NCI-H2029 (cell line): ENCODE measurements around the gene IL1RL2.

Experiments
- DNase-seq: peaks from one replicate; lab custom pipeline; 2025; lab: John Stamatoyannopoulos, UW

Gene IL1RL2

GRCh38 chr2:102194609-102195268 is 7.9 kb downstream of the IL1RL2 start:
- no peak for DNase-seq

GRCh38 chr2:102197389-102198137 is 10.7 kb downstream of the IL1RL2 start:
- no peak for DNase-seq

- no peak for DNase-seq
These were observed 13.7 kb downstream of the IL1RL2 start for GRCh38 chr2:102200539-102200938.

- no peak for DNase-seq
These were observed 17.8 kb downstream of the IL1RL2 start for GRCh38 chr2:102204638-102205037.

- DNase-seq = no peak
These were observed 20.0 kb downstream of the IL1RL2 start for GRCh38 chr2:102206666-102207341.

GRCh38 chr2:102208774-102209173 is 22.0 kb downstream of the IL1RL2 start:
- no peak for DNase-seq

GRCh38 chr2:102209474-102209873 is 22.7 kb downstream of the IL1RL2 start:
- no peak for DNase-seq

- no peak for DNase-seq
These were observed 30.2 kb downstream of the IL1RL2 start for GRCh38 chr2:102217032-102217431.

GRCh38 chr2:102224824-102225739 is 38.3 kb downstream of the IL1RL2 start:
- DNase-seq = no peak

GRCh38 chr2:102226171-102226570 is 39.3 kb downstream of the IL1RL2 start:
- no peak for DNase-seq

GRCh38 chr2:102226612-102227391 is 40.0 kb downstream of the IL1RL2 start:
- peak; percentile 61 for DNase-seq

- DNase-seq = no peak
These were observed 42.4 kb downstream of the IL1RL2 start for GRCh38 chr2:102229141-102229769.

GRCh38 chr2:102230410-102230909 is 43.6 kb downstream of the IL1RL2 start:
- no peak for DNase-seq

GRCh38 chr2:102233132-102233884 is 46.5 kb downstream of the IL1RL2 start:
- no peak for DNase-seq

- DNase-seq = no peak
These were observed 48.2 kb downstream of the IL1RL2 start for GRCh38 chr2:102235042-102235473.

GRCh38 chr2:102235491-102235890 is 48.7 kb downstream of the IL1RL2 start:
- DNase-seq = no peak

- no peak for DNase-seq
These were observed 49.3 kb downstream of the IL1RL2 start for GRCh38 chr2:102236132-102236531.

- no peak for DNase-seq
These were observed 50.4 kb downstream of the IL1RL2 start for GRCh38 chr2:102237176-102237575.

GRCh38 chr2:102238039-102238756 is 51.4 kb downstream of the IL1RL2 start:
- no peak for DNase-seq
